H9 (cell line): ENCODE data around the gene PTGER3. TPM values are rescaled to one million over a fixed set of nuclear protein-coding genes. Genes with fewer than 3 reads are reported as not detected.
A peak's percentile ranks its signal among the peaks of the same experiment; 100 is the strongest.

Source experiments
- DNase-seq: peaks from one replicate; pipeline ENCODE4 v3.0.0-alpha.2; 2017
- H2AFZ ChIP-seq: one replicate; pipeline ENCODE4 v1.6.1; 2013; ENCODE audit warnings: mild to moderate bottlenecking, low read length, control low read depth, moderate library complexity
- H2AK5ac ChIP-seq: 2 replicates; pipeline ENCODE4 v1.6.1; 2013; ENCODE audit warnings: low read length, control low read depth, mixed read lengths; ENCODE audit not compliant: insufficient read length
- H2BK120ac ChIP-seq: one replicate; pipeline ENCODE4 v1.6.1; 2013; ENCODE audit warnings: low read depth, mild to moderate bottlenecking, low read length, control low read depth, inconsistent platforms; ENCODE audit not compliant: poor library complexity, severe bottlenecking
- H2BK12ac ChIP-seq: 2 replicates; pipeline ENCODE4 v1.6.1; 2013; ENCODE audit warnings: low read length, control low read depth, mixed read lengths, low read depth; ENCODE audit not compliant: insufficient read length
- H2BK15ac ChIP-seq: 2 replicates; pipeline ENCODE4 v1.6.1; 2013; ENCODE audit warnings: low read depth, low read length, control low read depth
- H2BK20ac ChIP-seq: one replicate; pipeline ENCODE4 v1.6.1; 2013; ENCODE audit warnings: low read depth, mild to moderate bottlenecking, low read length, control low read depth, inconsistent platforms; ENCODE audit not compliant: poor library complexity, severe bottlenecking
- H2BK5ac ChIP-seq: 2 replicates; pipeline ENCODE4 v1.6.1; 2013; ENCODE audit warnings: low read length, control low read depth, mixed read lengths; ENCODE audit not compliant: insufficient read length
- H3K14ac ChIP-seq: 2 replicates; pipeline ENCODE4 v1.6.1; 2013; ENCODE audit warnings: low read length, control low read depth; ENCODE audit not compliant: insufficient read depth
- H3K18ac ChIP-seq: 2 replicates; pipeline ENCODE4 v1.6.1; 2013; ENCODE audit warnings: low read depth, mild to moderate bottlenecking, mixed read lengths, low read length, control low read depth; ENCODE audit not compliant: insufficient read length
- H3K23ac ChIP-seq: 2 replicates; pipeline ENCODE4 v1.6.1; 2013; ENCODE audit warnings: low read length, control low read depth, mixed read lengths, low read depth; ENCODE audit not compliant: insufficient read length
- H3K23me2 ChIP-seq: 2 replicates; pipeline ENCODE4 v1.6.1; 2013; ENCODE audit warnings: low read depth, mild to moderate bottlenecking, mixed read lengths, low read length, control low read depth; ENCODE audit not compliant: insufficient read length, poor library complexity, severe bottlenecking
- H3K27ac ChIP-seq: 2 replicates; pipeline ENCODE4 v1.5.1; 2013; ENCODE audit warnings: low read length, control low read depth, mixed read lengths, low read depth; ENCODE audit not compliant: insufficient read length
- H3K27me3 ChIP-seq: 2 replicates; pipeline ENCODE4 v1.6.1; 2013; ENCODE audit warnings: low read length, control low read depth, inconsistent platforms; ENCODE audit not compliant: insufficient read depth
- H3K4ac ChIP-seq: 2 replicates; pipeline ENCODE4 v1.6.1; 2013; ENCODE audit warnings: low read depth, mild to moderate bottlenecking, control low read depth, inconsistent platforms, low read length, moderate library complexity
- H3K4me1 ChIP-seq: 2 replicates; pipeline ENCODE4 v1.6.1; 2013; ENCODE audit warnings: low read length, control low read depth, inconsistent platforms; ENCODE audit not compliant: insufficient read depth
- H3K4me2 ChIP-seq: 2 replicates; pipeline ENCODE4 v1.6.1; 2013; ENCODE audit warnings: low read length, control low read depth, mixed read lengths; ENCODE audit not compliant: insufficient read length, insufficient read depth
- H3K56ac ChIP-seq: 2 replicates; pipeline ENCODE4 v1.6.1; 2013; ENCODE audit warnings: low read depth, mild to moderate bottlenecking, mixed read lengths, low read length, control low read depth; ENCODE audit not compliant: insufficient read length
- H3K79me1 ChIP-seq: 2 replicates; pipeline ENCODE4 v1.6.1; 2013; ENCODE audit warnings: low read depth, mild to moderate bottlenecking, moderate library complexity, low read length, control low read depth, inconsistent platforms; ENCODE audit not compliant: insufficient read depth, poor library complexity, severe bottlenecking
- H3K79me2 ChIP-seq: 2 replicates; pipeline ENCODE4 v1.6.1; 2013; ENCODE audit warnings: low read length, control low read depth, inconsistent platforms; ENCODE audit not compliant: insufficient read depth
- H3K9ac ChIP-seq: 2 replicates; pipeline ENCODE4 v1.6.1; 2013; ENCODE audit warnings: low read length, control low read depth, mixed read lengths; ENCODE audit not compliant: insufficient read length; ENCODE audit errors: extremely low read depth
- H3K9me3 ChIP-seq: one replicate; pipeline ENCODE4 v1.6.1; 2013; ENCODE audit warnings: low read depth, low read length, inconsistent platforms; ENCODE audit not compliant: control insufficient read depth
- H3T11ph ChIP-seq: one replicate; pipeline ENCODE4 v1.6.1; 2013; ENCODE audit warnings: mild to moderate bottlenecking, low read length, control low read depth, inconsistent platforms
- H4K20me1 ChIP-seq: one replicate; pipeline ENCODE4 v1.6.1; 2013; ENCODE audit not compliant: control insufficient read depth, insufficient read length, insufficient read depth
- H4K5ac ChIP-seq: 2 replicates; pipeline ENCODE4 v1.6.1; 2013; ENCODE audit warnings: low read depth, mild to moderate bottlenecking, mixed read lengths, low read length, control low read depth; ENCODE audit not compliant: insufficient read length
- H4K8ac ChIP-seq: replicated peaks from 2 replicates; pipeline ENCODE4 v1.6.1; 2013; ENCODE audit warnings: low read length, control low read depth, mixed read lengths, low read depth; ENCODE audit not compliant: insufficient read length
- H4K91ac ChIP-seq: 2 replicates; pipeline ENCODE4 v1.6.1; 2013; ENCODE audit warnings: low read depth, mild to moderate bottlenecking, moderate library complexity, mixed read lengths, low read length, control low read depth; ENCODE audit not compliant: insufficient read length
- H3K27ac Mint-ChIP-seq, 3 experiments: 2 replicates in 2 of 3; 3 replicates in 1 of 3; pipeline ENCODE4 v1.8.0; 2020 to 2021; ENCODE audit warnings: mixed read lengths in 3 of 3, mild to moderate bottlenecking in 1 of 3, moderate library complexity in 1 of 3
- H3K27me3 Mint-ChIP-seq: 2 replicates; pipeline ENCODE4 v1.8.0; 2021; ENCODE audit warnings: low read depth, mild to moderate bottlenecking, moderate library complexity, mixed read lengths
- H3K36me3 Mint-ChIP-seq, 3 experiments: 2 replicates in 2 of 3; 3 replicates in 1 of 3; pipeline ENCODE4 v1.8.0; 2020 to 2021; ENCODE audit warnings: low read depth in 3 of 3, mixed read lengths in 3 of 3; ENCODE audit not compliant: insufficient read depth in 1 of 3
- H3K4me1 Mint-ChIP-seq, 2 experiments: 2 replicates each; pipeline ENCODE4 v1.8.0; 2020; ENCODE audit warnings: mixed read lengths in 2 of 2
- H3K4me3 Mint-ChIP-seq, 2 experiments: 2 replicates in 1 of 2; 3 replicates in 1 of 2; pipeline ENCODE4 v1.8.0; 2020 to 2021; ENCODE audit warnings: mild to moderate bottlenecking in 2 of 2, mixed read lengths in 2 of 2, moderate library complexity in 1 of 2
- H3K9me3 Mint-ChIP-seq, 2 experiments: 2 replicates in 1 of 2; 3 replicates in 1 of 2; pipeline ENCODE4 v1.8.0; 2020; ENCODE audit warnings: mild to moderate bottlenecking in 2 of 2, mixed read lengths in 2 of 2, moderate library complexity in 1 of 2
- CTCF ChIP-seq: fragments of 200-600 bp; sonication (generic); conservative IDR thresholded peaks from 3 replicates; pipeline ENCODE4 v1.8.0; 2021; ENCODE audit warnings: antibody characterized with exemption, mild to moderate bottlenecking
- WGBS: extraction: QIAGEN DNeasy Blood & Tissue Kit; methylation state at CpG from one replicate; pipeline ENCODE4 v1.1.7; 2013; ENCODE audit warnings: missing lambda C conversion rate, low lambda C conversion rate, mixed read lengths; ENCODE audit not compliant: insufficient read length; ENCODE audit errors: extremely low coverage; 5-methylcytosine and 5-hydroxymethylcytosine counted together
- total RNA-seq: library from RNA; stranded (reverse); gene quantifications from 2 replicates; pipeline ENCODE4 v1.2.1, GENCODE V29; 2021

Gene PTGER3
- total RNA-seq, 1 experiment from 2014 or later: 0.26 TPM

GRCh38 chr1:70966018-70966638, 81.5 kb downstream of the PTGER3 start:
- H2BK120ac ChIP-seq: no peak overlapping the region
- H3K27me3 Mint-ChIP-seq: no peaks in the 10 kb centered on the region
- no peak overlapping the region for H3K27ac Mint-ChIP-seq
- no peaks in the 10 kb centered on the region for H4K20me1 ChIP-seq
- no peak overlapping the region for H2BK5ac ChIP-seq
- H3K79me1 ChIP-seq: no peaks in the 10 kb centered on the region
- H3K18ac ChIP-seq: no peak overlapping the region
- H3K9ac ChIP-seq: no peak overlapping the region
- no peaks in the 10 kb centered on the region for H3K9me3 ChIP-seq
- no peak overlapping the region for H3K4ac ChIP-seq
- no peak overlapping the region for H2BK15ac ChIP-seq
- H3K36me3 Mint-ChIP-seq: no peaks in the 10 kb centered on the region; a peak in 1 of 7 replicates
- TF ChIP-seq CTCF: peak; percentile 63
- H3K14ac ChIP-seq: no peak overlapping the region
- no peak overlapping the region for H3K23ac ChIP-seq
- no peaks in the 10 kb centered on the region for H3K27me3 ChIP-seq
- no peak overlapping the region for H2BK12ac ChIP-seq
- no peak overlapping the region for H3K56ac ChIP-seq
- H3K4me1 ChIP-seq: no peaks in the 10 kb centered on the region
- H3T11ph ChIP-seq: no peak overlapping the region
- H3K4me2 ChIP-seq: no peak overlapping the region
- no peaks in the 10 kb centered on the region for H3K23me2 ChIP-seq
- no peak overlapping the region for H4K5ac ChIP-seq
- no peak overlapping the region for H3K27ac ChIP-seq
- H2AFZ ChIP-seq: no peak overlapping the region
- no peak for DNase-seq
- no peaks in the 10 kb centered on the region for H3K79me2 ChIP-seq
- no CpG with 5 or more reads among the region's 2 CpGs for WGBS
- H2AK5ac ChIP-seq: no peak overlapping the region
- H4K91ac ChIP-seq: no peak overlapping the region
- H4K8ac ChIP-seq: no peak overlapping the region
- H3K9me3 Mint-ChIP-seq: no peaks in the 10 kb centered on the region
- H3K4me1 Mint-ChIP-seq: no peaks in the 10 kb centered on the region
- no peak overlapping the region for H3K4me3 Mint-ChIP-seq
- H2BK20ac ChIP-seq: no peak overlapping the region
